ENCODE data around the gene NR3C2. TPM values are rescaled to one million over a fixed set of nuclear protein-coding genes. Genes with fewer than 3 reads are reported as not detected.
"Not testable (repeated sequence)": the region's sequence is repeated elsewhere in the genome, so short reads cannot be mapped to it uniquely, and the experiment has no call there.

The NR3C2 gene
- polyA plus RNA-seq, 1 experiment = 0.14 TPM

DNA sequence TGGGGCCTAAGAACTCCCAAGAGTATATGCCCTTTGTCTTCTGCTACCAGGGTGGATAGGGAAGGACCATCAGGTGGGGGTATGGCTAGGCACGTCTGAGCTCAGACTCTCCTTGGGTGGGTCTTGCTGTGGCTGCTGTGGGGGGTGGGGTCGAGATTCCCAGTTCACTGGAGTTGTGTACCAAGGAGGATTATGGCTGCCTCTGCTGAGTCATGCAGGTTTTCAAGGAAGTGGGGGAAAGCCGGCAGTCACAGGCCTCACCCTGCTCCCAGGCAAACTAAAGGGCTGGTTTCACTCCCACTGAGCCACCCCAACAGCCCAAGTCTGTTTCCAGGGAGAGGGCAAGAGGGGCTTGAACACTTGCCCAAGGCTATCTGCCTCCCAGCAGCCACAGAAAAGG is 249.7 kb downstream of the NR3C2 start:
- no peak for TF ChIP-seq CTCF (IDR thresholded peaks at IDR 0.05; ENCODE audit: low read depth, low read length)
- Histone ChIP-seq H3K9me3 (ENCODE audit: control insufficient read depth, insufficient read depth, low read length) (no peaks in the 10 kb centered on the region), H3K27ac (ENCODE audit: low read depth, low read length) (no peak overlapping the region), H3K27me3 (ENCODE audit: control insufficient read depth, insufficient read depth, low read length) (no peaks in the 10 kb centered on the region), H3K4me3 (ENCODE audit: low read depth, low read length) (no peak overlapping the region)
- no peak for DNase-seq (ENCODE audit: low read depth, low spot score)
- ChIA-PET CTCF (no interaction called here), POLR2A (no interaction called here)

DNA sequence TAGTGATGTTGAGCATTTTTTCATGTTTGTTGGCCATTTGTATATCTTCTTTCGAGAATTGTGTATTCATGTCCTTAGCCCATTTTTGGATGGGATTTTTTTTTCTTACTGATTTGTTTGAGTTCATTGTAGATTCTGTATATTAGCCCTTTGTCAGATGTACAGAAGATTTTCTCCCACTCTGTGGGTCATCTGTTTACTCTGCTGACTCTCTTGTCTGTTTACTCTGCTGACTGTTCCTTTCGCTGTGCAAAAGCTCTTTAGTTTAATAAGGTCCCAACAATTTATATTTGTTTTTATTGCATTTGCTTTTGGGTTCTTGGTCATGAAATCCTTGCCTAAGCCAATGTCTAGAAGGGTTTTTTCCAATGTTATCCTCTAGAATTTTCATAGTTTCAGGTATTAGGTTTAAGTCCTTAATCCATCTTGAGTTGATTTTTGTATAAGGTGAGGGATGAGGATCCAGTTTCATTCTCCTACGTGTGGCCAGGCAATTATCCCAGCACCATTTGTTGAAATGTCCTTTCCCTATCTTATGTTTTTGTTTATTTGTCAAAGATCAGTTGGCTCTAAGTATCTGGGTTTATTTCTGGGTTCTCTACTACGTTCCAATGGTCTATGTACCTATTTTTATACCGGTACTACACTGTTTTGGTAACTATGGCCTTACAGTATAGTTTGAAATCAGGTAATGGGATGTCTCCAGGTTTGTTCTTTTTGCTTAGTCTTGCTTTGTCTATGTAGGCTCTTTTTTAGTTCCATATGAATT is 254.6 kb downstream of the NR3C2 start:
- not testable (repeated sequence) for H3K27me3 ChIP-seq (ENCODE audit: control insufficient read depth, insufficient read depth, low read length)

DNA sequence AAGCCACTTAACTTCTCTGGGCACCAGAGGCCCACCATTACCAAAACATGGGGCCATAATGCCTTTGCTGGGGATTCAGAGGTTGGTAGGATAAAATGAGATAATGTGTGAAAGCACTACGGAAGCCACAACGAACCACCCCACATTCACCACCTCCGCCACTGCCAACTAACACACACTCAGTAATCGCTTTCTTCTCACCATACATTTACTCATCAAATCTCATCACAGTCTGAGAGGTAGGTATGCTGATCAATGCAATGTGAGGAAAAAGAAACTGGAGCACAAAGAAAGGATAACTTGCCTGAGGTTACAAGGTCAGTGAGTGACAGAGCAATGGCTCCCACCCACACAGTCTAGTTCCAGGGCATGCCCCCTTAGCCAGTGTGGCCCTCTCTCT is 257.3 kb downstream of the NR3C2 start:
- ChIA-PET POLR2A (no interaction called here), CTCF (no interaction called here)
- Histone ChIP-seq H3K4me3 (ENCODE audit: low read depth, low read length) (no peak overlapping the region), H3K27ac (ENCODE audit: low read depth, low read length) (no peak overlapping the region), H3K27me3 (ENCODE audit: control insufficient read depth, insufficient read depth, low read length) (no peaks in the 10 kb centered on the region), H3K9me3 (ENCODE audit: control insufficient read depth, insufficient read depth, low read length) (no peaks in the 10 kb centered on the region)
- no peak for DNase-seq (ENCODE audit: low read depth, low spot score)
- TF ChIP-seq CTCF (IDR thresholded peaks at IDR 0.05; ENCODE audit: low read depth, low read length) = no peak

More for the DNA sequence above, 254.6 kb downstream of the NR3C2 start:
- H3K4me3 ChIP-seq (ENCODE audit: low read depth, low read length); H3K27ac ChIP-seq (ENCODE audit: low read depth, low read length); H3K9me3 ChIP-seq (ENCODE audit: control insufficient read depth, insufficient read depth, low read length); DNase-seq (ENCODE audit: low read depth, low spot score); POLR2A ChIA-PET; CTCF ChIA-PET: not testable (repeated sequence)

DNA sequence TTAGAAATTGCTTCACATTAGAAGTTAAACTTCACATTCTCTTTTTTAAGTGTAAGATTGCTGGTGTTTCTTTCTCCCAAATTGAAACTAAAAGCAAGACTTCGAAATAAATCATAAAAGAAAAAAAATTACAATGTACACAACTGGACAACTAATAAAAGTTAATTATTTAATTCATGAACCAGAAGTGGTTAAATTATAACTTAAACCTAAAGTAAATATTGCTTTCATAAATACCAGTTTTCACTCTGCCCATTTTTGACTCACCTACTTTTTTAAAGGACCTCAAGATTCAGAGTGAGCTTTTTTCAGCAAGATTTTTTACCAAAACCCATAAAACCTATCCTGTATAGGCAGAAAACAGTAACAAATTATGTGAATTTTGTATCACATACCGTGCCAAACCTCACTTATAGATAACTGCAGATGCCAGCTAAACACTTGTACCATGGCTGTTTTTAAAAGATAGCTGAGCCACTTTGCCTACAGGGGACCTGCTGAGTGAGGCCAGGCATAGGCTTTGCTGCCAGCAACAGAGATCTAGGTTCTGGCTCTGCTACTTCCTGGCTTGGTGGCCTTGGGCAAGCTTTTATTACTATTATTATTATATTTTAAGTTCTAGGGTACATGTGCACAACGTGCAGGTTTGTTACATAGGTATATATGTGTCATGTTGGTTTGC is 259.8 kb downstream of the NR3C2 start:
- Histone ChIP-seq H3K27ac (ENCODE audit: low read depth, low read length) (no peak overlapping the region), H3K4me3 (ENCODE audit: low read depth, low read length) (no peak overlapping the region), H3K27me3 (ENCODE audit: control insufficient read depth, insufficient read depth, low read length) (peaks cover 2% of the 10 kb centered on the region), H3K9me3 (ENCODE audit: control insufficient read depth, insufficient read depth, low read length) (no peaks in the 10 kb centered on the region)
- ChIA-PET CTCF (no interaction called here), POLR2A (interaction anchor here (0.8 kb wide), 1 partner anchor 258 kb away, joined by 4 read pairs; no protein-coding TSS in a partner anchor)
- TF ChIP-seq CTCF (IDR thresholded peaks at IDR 0.05; ENCODE audit: low read depth, low read length) = no peak
- no peak for DNase-seq (ENCODE audit: low read depth, low spot score)

- no peak for TF ChIP-seq CTCF (IDR thresholded peaks at IDR 0.05; ENCODE audit: low read depth, low read length)
- CTCF ChIA-PET = no interaction called here
- no peak overlapping the region for H3K4me3 ChIP-seq (ENCODE audit: low read depth, low read length)
- H3K9me3 ChIP-seq (ENCODE audit: control insufficient read depth, insufficient read depth, low read length) = no peaks in the 10 kb centered on the region
- peaks cover under 1% of the 10 kb centered on the region for H3K27me3 ChIP-seq (ENCODE audit: control insufficient read depth, insufficient read depth, low read length)
- H3K27ac ChIP-seq (ENCODE audit: low read depth, low read length) = no peak overlapping the region
- no peak for DNase-seq (ENCODE audit: low read depth, low spot score)
- POLR2A ChIA-PET = no interaction called here
Observed at GRCh38 chr4:148173397-148174017, 268.7 kb downstream of the NR3C2 start.

Measured in AG04450 (cell line).